ENCODE results near the gene PRDX2. TPM values are rescaled to one million over a fixed set of nuclear protein-coding genes. Genes with fewer than 3 reads are reported as not detected.

Gene PRDX2
- polyA plus RNA-seq, 1 donor from 2014 or later: 882 TPM

DNA sequence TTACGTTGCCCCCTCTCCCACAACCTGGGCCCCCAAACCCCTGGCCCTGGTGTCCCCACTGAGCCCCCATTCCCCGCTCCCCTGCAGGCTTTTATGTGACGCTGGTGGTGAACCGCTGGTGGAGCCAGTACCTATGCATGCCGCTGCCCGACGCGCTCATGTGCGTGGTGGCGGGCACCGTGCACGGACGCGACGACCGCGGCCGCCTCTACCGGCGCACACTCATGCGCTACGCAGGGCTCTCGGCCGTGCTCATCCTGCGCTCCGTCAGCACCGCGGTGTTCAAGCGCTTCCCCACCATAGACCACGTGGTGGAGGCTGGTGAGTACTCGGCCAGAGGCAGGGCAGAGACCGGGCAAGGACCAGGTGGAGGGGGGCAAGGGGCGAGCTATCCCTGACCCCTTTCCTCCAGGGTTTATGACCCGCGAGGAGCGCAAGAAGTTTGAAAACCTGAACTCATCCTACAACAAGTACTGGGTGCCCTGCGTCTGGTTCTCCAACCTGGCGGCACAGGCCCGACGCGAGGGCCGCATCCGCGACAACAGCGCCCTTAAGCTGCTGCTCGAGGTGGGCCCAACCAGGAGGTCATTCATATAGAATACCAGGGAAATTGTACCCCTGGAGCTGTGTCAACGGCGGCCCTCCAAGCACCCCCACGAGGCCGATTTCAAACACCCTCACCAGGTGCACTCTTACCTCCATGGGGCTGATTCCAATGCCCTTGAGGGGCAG lies 47.0 kb downstream of the PRDX2 start:
- H2AFZ ChIP-seq (ENCODE audit: low read depth, low read length): no peak overlapping the region
- peaks cover 20% of the 10 kb centered on the region for H3K27me3 ChIP-seq (ENCODE audit: insufficient read depth, low read depth, low read length)
- H3K79me2 ChIP-seq (replicated peaks; ENCODE audit: insufficient read depth, low read length): no peaks in the 10 kb centered on the region
- H4K20me1 ChIP-seq (ENCODE audit: insufficient read depth): no peaks in the 10 kb centered on the region
- no peak overlapping the region for H3K27ac ChIP-seq (ENCODE audit: low read length)
- no peak overlapping the region for H3K4me2 ChIP-seq (ENCODE audit: low read length)
- no peak overlapping the region for H3K9ac ChIP-seq (ENCODE audit: low read length)
- H3K36me3 ChIP-seq (ENCODE audit: insufficient read depth, low read length): no peaks in the 10 kb centered on the region
- no peak for TF ChIP-seq MXI1 (conservative IDR thresholded peaks at IDR 0.05; ENCODE audit: poor library complexity, severe bottlenecking)
- no peak for TF ChIP-seq POLR2AphosphoS5 (IDR thresholded peaks at IDR 0.05)
- TF ChIP-seq, protein P1, sequence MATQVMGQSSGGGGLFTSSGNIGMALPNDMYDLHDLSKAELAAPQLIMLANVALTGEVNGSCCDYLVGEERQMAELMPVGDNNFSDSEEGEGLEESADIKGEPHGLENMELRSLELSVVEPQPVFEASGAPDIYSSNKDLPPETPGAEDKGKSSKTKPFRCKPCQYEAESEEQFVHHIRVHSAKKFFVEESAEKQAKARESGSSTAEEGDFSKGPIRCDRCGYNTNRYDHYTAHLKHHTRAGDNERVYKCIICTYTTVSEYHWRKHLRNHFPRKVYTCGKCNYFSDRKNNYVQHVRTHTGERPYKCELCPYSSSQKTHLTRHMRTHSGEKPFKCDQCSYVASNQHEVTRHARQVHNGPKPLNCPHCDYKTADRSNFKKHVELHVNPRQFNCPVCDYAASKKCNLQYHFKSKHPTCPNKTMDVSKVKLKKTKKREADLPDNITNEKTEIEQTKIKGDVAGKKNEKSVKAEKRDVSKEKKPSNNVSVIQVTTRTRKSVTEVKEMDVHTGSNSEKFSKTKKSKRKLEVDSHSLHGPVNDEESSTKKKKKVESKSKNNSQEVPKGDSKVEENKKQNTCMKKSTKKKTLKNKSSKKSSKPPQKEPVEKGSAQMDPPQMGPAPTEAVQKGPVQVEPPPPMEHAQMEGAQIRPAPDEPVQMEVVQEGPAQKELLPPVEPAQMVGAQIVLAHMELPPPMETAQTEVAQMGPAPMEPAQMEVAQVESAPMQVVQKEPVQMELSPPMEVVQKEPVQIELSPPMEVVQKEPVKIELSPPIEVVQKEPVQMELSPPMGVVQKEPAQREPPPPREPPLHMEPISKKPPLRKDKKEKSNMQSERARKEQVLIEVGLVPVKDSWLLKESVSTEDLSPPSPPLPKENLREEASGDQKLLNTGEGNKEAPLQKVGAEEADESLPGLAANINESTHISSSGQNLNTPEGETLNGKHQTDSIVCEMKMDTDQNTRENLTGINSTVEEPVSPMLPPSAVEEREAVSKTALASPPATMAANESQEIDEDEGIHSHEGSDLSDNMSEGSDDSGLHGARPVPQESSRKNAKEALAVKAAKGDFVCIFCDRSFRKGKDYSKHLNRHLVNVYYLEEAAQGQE (IDR thresholded peaks at IDR 0.05; ENCODE audit: borderline replicate concordance): no peak
- TF ChIP-seq TAF1 (IDR thresholded peaks at IDR 0.05; ENCODE audit: low read depth): no peak
- no peak for TF ChIP-seq SMC3 (conservative IDR thresholded peaks at IDR 0.05; ENCODE audit: poor library complexity)
- TF ChIP-seq, protein P2, sequence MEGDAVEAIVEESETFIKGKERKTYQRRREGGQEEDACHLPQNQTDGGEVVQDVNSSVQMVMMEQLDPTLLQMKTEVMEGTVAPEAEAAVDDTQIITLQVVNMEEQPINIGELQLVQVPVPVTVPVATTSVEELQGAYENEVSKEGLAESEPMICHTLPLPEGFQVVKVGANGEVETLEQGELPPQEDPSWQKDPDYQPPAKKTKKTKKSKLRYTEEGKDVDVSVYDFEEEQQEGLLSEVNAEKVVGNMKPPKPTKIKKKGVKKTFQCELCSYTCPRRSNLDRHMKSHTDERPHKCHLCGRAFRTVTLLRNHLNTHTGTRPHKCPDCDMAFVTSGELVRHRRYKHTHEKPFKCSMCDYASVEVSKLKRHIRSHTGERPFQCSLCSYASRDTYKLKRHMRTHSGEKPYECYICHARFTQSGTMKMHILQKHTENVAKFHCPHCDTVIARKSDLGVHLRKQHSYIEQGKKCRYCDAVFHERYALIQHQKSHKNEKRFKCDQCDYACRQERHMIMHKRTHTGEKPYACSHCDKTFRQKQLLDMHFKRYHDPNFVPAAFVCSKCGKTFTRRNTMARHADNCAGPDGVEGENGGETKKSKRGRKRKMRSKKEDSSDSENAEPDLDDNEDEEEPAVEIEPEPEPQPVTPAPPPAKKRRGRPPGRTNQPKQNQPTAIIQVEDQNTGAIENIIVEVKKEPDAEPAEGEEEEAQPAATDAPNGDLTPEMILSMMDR (IDR thresholded peaks at IDR 0.05; ENCODE audit: poor library complexity, severe bottlenecking): no peak
- no peak for TF ChIP-seq EZH2 (IDR thresholded peaks at IDR 0.05; ENCODE audit: borderline replicate concordance, insufficient read depth, low read length, poor library complexity, severe bottlenecking)
- TF ChIP-seq RAD21 (conservative IDR thresholded peaks at IDR 0.05): no peak
- no peak for TF ChIP-seq EP300 (conservative IDR thresholded peaks at IDR 0.05; ENCODE audit: poor library complexity, severe bottlenecking)
- H3F3A ChIP-seq (ENCODE audit: insufficient read depth, low read length, poor library complexity, severe bottlenecking): no peaks in the 10 kb centered on the region
- H3K9me3 ChIP-seq (ENCODE audit: low read length): no peaks in the 10 kb centered on the region
- H3K4me3 ChIP-seq (ENCODE audit: low read length): no peak overlapping the region
- no peaks in the 10 kb centered on the region for H3K9me2 ChIP-seq (ENCODE audit: insufficient read depth, low read length)

DNA sequence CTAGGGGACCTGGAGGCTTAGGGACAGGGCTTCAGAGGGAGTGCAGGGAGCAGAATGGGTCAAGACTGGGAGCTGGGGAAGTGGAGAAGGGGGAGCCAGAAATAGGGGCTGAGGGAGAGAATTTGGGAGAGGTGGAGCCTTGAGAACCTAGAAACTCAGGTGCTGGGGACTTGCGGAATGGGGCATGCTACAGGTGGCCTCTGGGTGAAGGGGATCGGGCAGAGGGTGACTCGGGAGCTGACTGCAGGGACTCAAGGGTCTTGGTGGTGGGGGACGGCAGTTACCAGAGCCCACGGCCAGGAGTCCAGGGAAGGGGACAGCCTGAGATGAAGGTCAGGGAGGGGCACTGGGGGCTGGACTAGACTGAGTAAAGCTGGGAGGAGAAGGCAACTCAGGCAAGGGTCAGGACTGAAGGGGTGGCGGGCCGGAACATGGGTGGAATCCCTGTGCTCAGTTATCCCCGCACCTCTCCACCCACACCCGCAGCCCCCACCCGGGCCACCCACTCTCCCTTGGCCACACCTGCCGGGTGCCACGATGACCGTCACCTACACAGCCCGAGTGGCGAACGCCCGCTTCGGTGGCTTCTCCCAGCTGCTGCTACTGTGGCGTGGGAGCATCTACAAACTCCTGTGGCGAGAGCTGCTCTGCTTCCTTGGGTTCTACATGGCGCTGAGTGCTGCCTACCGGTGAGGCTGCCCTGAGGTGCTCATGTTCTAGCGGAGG lies 49.4 kb downstream of the PRDX2 start:
- H3K9me3 ChIP-seq (ENCODE audit: low read length): no peaks in the 10 kb centered on the region
- H3K4me3 ChIP-seq (ENCODE audit: low read length): no peak overlapping the region

More for the DNA sequence above, 49.4 kb downstream of the PRDX2 start:
- Histone ChIP-seq H3K4me2 (ENCODE audit: low read length) (no peak overlapping the region), H3K9me2 (ENCODE audit: insufficient read depth, low read length) (no peaks in the 10 kb centered on the region), H3K36me3 (ENCODE audit: insufficient read depth, low read length) (no peaks in the 10 kb centered on the region), H3K79me2 (replicated peaks; ENCODE audit: insufficient read depth, low read length) (no peaks in the 10 kb centered on the region), H3K27me3 (ENCODE audit: insufficient read depth, low read depth, low read length) (peaks cover 20% of the 10 kb centered on the region), H2AFZ (ENCODE audit: low read depth, low read length) (no peak overlapping the region), H3K9ac (ENCODE audit: low read length) (no peak overlapping the region), H3F3A (ENCODE audit: insufficient read depth, low read length, poor library complexity, severe bottlenecking) (no peaks in the 10 kb centered on the region), H3K27ac (ENCODE audit: low read length) (no peak overlapping the region), H4K20me1 (ENCODE audit: insufficient read depth) (no peaks in the 10 kb centered on the region)
- TF ChIP-seq TAF1 (IDR thresholded peaks at IDR 0.05; ENCODE audit: low read depth): no peak
- TF ChIP-seq EZH2 (IDR thresholded peaks at IDR 0.05; ENCODE audit: borderline replicate concordance, insufficient read depth, low read length, poor library complexity, severe bottlenecking): no peak
- no peak for TF ChIP-seq RAD21 (conservative IDR thresholded peaks at IDR 0.05)
- TF ChIP-seq POLR2AphosphoS5 (IDR thresholded peaks at IDR 0.05): no peak
- TF ChIP-seq, protein P1 (IDR thresholded peaks at IDR 0.05; ENCODE audit: borderline replicate concordance): no peak
- TF ChIP-seq MXI1 (conservative IDR thresholded peaks at IDR 0.05; ENCODE audit: poor library complexity, severe bottlenecking): no peak
- TF ChIP-seq SMC3 (conservative IDR thresholded peaks at IDR 0.05; ENCODE audit: poor library complexity): no peak
- TF ChIP-seq EP300 (conservative IDR thresholded peaks at IDR 0.05; ENCODE audit: poor library complexity, severe bottlenecking): no peak
- TF ChIP-seq, protein P2 (IDR thresholded peaks at IDR 0.05; ENCODE audit: poor library complexity, severe bottlenecking): no peak
